HG02840 (cell line): ENCODE results near the gene SLC25A23.
"Not testable (repeated sequence)": the region's sequence is repeated elsewhere in the genome, so short reads cannot be mapped to it uniquely, and the experiment has no call there.

Experiments used
- ATAC-seq: cut with Tn5 transposase; IDR thresholded peaks from one replicate; pipeline ENCODE4 v1.9.1; 2021; ENCODE audit warnings: mild to moderate bottlenecking, moderate library complexity, moderate number of reproducible peaks; ENCODE audit not compliant: unreplicated experiment, low FRiP score

SLC25A23 gene

DNA sequence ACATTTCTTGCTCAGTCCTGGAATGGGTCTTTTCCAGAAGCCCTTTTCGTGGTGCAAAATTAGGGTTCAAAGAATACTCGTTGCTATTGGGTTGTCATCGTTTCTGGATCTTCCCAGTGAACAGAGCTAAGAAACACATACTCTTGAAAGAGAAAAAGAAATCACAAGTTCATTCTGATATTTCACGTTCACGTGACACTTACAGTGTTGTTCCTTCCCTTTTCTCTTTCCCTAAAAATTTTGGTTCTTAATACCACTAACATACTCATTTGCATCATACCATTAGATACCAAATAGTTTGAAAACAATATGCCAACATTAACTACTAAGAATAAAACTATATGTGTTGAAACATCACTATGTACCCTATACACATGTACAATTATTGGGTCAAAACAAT, 53.2 kb downstream of the SLC25A23 start:
- no peak for ATAC-seq

DNA sequence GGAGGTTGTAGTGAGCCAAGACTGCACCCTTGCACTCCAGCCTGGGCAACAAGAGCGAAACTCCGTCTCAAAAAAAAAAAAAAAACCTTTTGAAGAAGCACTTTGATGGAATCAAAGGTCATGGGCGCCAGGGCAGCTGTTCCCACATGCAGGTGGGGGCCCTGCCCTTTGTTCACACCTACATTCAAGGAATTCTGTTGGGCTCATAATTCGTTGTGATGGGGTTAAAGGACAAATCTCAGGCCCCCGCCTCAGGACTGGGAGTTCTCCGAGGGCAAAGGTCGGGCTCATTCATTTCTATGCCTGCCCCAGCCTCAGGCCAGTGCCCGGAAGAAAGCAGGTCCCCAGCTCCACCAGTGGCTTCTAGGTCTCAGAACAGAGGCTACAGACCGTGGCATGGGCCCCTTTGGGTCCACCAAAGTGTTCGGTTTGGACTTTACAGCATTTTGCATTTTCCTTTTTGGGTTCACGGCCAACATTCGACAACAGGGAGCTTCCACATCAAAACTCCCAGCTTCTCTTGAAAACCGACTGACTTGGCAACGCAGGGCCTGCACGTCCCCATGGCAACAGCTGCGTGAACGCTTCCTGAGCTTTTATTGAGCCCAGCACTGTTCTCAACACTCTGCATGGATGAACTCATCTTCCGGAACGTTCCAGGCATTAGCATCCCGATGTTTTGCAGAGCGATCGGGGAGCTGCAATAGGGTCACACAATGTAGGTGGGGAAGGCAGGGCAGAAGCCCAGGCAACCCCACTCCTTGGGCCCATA, 56.6 kb downstream of the SLC25A23 start:
- no peak for ATAC-seq

DNA sequence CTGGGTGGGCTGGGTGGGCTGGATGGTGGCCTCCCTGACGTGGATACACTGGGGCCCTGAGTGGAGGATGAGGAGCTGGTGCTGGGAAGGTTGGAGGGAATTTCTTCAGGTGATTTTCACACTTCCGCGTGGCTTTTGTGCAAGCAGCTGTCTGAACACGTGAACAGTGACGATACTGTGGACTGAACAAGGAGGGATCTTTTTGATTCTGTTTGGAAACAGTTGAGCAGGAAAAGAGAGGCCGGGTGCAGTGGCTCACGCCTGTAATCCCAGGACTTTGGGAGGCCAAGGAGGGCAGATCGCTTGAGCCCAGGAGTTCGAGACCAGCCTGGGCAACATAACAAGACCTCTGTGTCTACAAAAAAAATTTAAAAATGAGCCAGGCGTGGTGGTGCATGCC, 57.5 kb downstream of the SLC25A23 start:
- ATAC-seq, result no peak

GRCh38 chr19:6400062-6400944, 59.3 kb downstream of the SLC25A23 start:
- not testable (repeated sequence) for ATAC-seq

- ATAC-seq, result no peak
These were observed 63.3 kb downstream of the SLC25A23 start for GRCh38 chr19:6396305-6396704.

GRCh38 chr19:6394831-6395230, 64.8 kb downstream of the SLC25A23 start:
- no peak for ATAC-seq

DNA sequence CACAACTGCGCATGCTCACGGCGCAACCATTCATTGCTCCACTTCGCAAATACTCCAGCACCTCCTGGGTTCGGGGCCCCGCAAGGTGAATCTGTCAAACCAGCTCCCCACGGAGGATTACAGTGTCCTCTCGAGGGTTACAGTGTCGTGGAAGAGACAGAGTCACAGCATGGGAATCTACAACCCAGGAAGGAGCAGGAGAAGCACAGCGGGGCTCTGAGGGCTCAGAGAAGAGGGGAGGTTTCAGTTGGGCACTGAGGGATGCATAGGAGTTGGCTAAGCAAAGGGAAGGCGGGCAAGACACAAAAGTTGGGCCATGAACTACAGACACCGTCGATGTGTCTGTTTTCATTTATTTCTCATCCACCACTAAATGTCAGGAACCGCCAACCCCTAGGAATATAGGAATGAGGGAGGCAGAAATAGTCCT, 65.6 kb downstream of the SLC25A23 start:
- ATAC-seq, result no peak

- peak; percentile 80 for ATAC-seq
These were observed 66.3 kb downstream of the SLC25A23 start, which contains the start of gene GTF2F1 for GRCh38 chr19:6393074-6393982. Gene GTF2F1, minus strand, starts transcription at chr19:6393164. Its CDS starts 169 bp downstream, at chr19:6392995.

DNA sequence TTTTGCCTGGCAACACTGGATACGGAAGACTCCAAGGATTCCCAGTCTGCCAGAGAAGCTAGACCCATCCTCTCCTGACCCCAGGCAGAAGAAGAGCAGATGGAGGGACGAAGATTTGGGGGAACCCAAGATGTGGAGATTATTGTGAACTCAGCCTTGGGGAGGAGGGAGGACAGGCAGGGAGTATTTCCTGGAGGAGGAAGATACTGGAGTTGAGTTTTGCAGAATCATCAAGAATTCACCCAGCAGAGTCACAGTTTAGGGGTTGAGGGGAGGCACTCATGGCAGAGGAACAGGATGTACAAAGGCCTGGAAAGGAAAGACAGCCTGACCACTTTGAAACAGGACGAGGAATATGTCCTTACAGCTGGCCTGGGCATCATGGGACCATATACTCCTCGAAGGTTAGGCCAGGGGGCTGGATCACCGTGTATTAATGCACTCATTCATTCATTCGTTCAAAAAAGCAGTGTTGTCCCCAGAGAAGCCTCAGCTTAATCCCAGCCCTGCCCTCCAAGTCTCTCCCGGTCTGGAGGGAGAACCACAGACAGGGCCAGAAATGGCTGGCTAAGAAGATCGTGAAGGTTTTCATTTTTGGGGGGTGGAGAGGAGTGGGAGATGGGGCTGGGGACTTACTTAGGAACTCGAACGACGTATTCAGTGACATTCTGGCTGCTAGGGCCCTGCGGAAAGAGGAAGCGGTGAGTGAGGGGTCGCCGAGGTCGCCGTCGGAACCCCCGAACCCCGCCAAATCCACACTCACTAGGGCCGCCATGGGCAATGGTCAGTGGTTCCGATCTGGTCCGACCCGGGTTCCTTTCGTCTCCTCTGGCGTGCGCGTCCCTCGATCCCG, 67.1 kb downstream of the SLC25A23 start:
- no peak for ATAC-seq
